IPS-NIHi7 (cell line): Measurements from ENCODE around the gene RAB40C.

ENCODE experiments used
- DNase-seq: peaks from one replicate; pipeline ENCODE4 v3.0.0; 2012; ENCODE audit warnings: mixed read lengths; ENCODE audit errors: extremely low spot score

RAB40C gene

DNA sequence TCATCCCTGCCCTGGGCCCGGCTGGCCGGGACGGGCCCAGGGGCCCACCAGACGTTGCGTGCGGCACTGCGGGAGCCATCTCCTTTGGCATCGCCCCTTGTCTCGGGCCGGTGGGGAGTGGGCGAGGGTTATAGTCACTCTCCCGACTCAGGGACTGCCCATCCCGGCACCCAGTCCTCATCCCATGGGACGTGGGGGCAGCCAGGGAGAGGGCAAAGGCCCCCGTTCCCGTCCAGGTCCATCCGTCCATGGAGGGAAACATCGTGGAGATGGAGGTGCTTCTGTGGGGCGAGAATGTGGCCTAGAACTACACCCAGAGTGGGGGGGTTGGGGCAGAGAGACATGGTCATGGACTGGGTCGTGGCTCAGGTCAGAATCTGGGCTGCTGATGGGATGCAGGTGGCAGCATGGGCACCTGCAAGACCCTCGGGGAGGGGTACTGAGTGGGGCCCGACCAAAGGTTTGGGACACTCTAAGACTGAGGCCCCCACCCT, 56.9 kb downstream of the RAB40C start:
- no peak for DNase-seq

DNA sequence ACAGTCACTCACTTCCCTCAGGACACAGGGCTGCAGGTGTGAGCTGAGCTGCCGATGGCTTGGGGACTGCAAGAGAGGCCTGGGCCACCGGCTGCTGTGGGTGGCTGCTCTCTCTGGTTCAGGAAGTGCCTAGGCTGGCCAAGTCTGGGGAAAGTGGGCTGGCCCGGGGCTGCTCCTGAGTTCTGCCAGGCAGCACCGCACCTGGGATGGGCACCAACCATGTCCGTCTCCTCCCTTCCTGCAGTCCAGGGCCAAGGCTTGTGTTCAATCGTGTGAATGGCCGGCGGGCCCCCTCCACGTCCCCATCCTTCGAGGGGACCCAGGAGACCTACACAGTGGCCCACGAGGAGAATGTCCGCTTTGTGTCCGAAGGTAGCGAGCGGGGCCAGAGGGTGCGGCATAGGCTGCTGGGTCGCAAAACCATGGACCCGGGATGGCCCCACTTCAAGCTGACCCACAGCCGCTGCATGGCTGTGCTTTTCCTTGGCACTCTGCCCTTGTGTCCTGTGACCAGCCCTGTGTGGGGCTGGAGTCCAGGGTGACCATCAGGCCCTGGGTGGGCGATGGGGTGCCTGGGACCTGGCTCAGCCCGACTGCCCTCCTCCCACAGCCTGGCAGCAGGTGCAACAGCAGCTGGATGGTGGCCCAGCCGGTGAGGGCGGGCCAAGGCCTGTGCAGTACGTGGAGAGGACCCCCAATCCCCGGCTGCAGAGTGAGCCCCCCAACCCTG, 57.5 kb downstream of the RAB40C start:
- no peak for DNase-seq

GRCh38 chr16:648071-648780, 58.4 kb downstream of the RAB40C start:
- peak; percentile 71 for DNase-seq

DNA sequence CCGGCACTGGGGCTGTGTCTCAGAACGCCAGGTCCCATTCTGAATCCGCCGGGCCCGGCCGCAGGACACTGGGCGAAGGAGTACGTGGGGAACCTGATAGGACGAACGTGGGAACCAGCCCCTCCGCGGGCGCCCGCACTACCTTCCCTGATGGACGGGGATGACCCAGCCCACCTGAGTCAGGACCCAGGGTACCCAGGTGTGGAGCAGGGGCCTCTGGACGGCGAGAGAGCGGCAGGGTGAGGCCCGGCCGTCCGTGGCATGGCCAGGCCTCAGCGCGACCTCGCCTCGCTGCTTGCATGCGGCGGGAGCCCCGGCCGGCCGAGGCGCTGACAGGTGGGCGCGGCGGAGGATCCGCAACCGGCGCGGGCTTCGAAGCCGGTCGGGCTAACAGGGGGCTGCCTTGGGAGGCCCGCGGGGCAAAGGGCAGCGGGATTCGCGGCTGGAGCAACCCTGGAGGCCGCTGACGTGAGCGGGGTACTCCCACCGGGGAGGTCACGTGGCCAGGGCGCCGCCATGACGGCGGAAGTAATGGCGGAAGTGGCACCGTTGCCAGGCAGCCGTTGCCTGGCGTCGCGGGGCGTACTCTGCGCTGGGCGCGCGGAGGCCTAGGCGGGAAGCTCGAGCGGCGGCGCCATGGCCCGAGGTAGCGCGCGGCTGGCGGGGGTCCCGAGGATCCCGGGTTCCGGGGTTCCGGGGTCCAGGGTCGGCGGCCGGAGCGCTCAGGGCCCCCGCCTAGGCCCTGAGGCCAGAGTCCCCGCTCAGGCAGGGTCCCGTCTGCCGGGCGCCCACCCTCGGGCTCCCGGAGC, 59.1 kb downstream of the RAB40C start, which contains the start of gene WDR90:
Gene WDR90, plus strand, starts transcription at position 585 of the 809 bp plus-strand sequence. Its CDS starts 52 bp downstream, at position 637.
- DNase-seq = peak; percentile 97

DNA sequence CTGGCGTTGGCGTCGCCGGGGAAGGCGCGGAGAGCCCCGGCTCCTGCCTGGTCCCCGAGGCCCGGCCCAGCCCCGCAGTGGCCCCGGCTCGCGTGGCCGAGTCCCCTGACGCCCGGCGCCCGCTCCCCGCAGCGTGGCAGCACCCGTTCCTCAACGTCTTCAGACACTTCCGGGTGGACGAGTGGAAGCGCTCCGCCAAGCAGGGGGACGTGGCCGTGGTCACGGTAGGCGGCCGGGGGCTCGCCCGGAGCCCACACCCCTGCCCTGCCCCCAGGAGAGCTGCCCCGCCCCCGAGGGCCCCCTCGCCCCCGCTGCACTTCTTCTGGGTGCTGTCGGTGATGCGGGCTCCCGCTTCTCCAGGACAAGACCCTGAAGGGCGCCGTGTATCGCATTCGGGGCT, 59.8 kb downstream of the RAB40C start:
- no peak for DNase-seq

- no peak for DNase-seq
Observed at GRCh38 chr16:651844-652243, 62.0 kb downstream of the RAB40C start.

DNA sequence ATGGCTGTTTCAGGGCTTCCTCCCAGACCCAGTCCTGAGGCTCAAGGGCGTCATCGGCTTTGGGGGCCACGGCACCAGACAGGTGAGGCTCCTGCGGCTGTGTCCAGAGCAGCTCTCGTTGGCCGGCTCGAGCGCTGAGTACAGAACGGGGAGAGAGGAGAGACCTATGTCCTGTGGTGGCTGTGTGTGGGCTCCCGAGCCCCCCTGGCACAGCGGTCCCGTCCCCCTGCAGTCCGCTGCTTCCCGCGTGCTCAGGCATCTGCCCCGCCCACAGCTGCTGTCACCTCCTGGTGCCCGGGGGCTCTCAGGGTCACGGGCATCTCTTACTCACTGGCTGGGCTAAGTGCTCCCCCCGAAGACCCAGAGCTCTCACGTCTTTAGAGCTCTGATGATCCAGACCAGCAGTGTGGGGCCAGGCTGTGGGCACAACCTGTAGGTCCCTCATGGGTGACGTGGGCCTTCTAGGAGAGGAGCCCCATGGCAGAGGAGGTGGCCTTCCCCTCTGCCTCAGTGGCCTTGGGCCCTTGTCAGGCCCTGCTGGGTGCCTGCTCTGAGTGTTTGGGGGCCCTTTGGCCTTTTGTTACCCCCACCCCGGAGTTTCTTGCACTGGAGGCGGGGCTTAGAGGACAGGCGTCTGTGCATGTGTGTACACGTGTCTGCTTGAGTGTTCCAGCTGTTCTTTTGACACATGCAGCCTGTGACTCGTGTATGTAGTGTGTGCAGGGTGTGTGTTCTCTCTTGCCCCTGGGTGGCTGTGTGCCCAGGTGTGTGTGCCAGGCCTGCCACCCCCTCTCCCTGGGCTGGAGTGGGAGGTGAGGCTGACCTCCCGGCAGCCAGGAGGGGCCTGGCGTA, 62.8 kb downstream of the RAB40C start:
- DNase-seq = no peak

DNA sequence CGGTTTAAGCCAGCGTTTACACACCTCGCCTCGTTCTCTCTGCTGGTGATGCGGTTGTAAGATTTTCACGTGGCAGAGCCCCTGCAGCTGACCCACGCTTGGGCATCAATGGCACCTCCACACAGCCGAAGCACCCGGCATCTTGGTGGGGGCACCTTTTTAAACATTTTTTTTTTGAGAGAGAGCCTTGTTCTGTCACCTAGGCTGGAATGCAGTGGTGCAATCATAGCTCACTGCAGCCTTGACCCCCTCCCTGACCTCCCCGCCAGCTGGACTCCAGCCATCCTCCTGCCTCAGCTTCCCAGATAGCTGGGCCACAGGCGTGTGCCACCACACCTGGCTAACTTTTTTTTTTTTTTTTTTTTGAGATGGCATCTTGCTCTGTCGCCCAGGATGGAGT, 64.2 kb downstream of the RAB40C start:
- DNase-seq = no peak

DNA sequence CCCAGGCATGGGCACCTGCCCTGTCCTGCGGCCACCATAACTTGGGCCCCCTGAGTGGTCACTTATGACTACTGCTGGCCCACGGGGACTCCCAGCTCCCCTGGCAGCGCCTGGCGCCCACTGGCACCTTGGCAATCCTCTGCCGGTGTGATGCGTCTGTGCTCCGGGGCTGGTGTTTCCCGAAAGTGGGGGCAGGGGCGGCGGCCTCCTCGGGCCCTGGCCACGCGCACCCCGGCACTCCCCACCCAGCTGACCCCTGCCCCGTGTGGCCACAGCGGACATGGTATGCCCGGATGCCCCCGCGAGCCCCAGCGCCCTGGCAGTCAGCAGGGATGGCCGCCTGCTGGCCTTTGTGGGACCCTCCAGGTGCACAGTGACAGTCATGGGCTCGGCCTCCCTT, 67.6 kb downstream of the RAB40C start:
- no peak for DNase-seq

DNA sequence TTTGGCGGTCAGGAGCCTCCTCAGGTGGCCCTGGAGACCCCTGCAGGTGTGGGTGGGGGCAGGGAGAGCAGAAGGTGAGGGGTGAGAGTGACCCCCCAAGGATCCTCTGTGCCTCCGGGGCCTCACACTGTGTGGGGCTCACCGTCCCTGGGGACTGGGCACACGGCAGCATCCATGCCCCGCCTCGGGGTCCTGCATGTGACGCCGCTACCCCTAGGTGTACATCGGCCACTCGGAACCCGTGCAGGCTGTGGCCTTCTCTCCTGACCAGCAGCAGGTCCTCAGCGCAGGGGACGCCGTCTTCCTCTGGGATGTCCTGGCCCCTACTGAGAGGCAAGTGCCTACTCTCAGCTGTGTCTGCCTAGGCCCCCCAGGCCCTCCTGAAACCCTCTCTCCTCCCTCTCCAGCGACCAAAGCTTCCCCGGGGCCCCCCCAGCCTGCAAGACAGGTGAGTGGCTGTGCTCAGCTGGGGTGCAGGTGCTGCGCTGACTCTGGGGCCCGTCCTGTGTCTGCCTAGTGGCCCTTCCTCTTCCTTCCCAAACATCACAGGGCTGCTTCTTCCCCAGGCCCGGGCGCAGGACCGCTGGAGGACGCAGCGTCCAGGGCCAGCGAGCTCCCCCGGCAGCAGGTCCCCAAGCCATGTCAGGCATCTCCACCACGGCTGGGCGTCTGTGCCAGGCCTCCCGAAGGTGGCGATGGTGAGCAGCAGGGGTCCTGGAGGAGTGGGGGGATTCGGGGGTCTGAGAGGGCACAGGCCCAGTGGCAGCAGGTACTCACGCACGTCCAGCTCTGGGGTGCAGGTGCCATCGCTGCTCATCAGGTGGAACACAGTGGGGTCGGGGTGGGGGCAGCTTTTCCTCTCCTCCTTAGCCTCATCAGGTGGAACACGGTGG, 69.1 kb downstream of the RAB40C start:
- no peak for DNase-seq

GRCh38 chr16:659618-660017, 69.8 kb downstream of the RAB40C start:
- no peak for DNase-seq

DNA sequence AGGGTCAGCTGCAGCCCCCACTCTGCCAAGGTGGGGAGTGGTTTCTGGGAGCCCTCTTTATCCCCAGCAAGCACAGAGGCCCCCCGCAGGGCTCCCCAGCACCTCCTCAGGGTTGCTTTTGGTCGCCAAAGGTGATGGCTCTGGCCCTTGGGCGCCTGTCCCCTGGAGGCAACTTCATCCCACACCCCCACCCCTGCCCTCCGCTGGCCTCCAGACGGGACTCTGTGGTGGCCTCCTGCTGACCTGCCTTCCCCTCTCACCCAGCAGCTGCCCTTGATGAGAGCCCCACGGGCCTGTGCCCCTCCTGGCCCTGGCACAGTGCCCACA, 70.2 kb downstream of the RAB40C start:
- DNase-seq = no peak

DNA sequence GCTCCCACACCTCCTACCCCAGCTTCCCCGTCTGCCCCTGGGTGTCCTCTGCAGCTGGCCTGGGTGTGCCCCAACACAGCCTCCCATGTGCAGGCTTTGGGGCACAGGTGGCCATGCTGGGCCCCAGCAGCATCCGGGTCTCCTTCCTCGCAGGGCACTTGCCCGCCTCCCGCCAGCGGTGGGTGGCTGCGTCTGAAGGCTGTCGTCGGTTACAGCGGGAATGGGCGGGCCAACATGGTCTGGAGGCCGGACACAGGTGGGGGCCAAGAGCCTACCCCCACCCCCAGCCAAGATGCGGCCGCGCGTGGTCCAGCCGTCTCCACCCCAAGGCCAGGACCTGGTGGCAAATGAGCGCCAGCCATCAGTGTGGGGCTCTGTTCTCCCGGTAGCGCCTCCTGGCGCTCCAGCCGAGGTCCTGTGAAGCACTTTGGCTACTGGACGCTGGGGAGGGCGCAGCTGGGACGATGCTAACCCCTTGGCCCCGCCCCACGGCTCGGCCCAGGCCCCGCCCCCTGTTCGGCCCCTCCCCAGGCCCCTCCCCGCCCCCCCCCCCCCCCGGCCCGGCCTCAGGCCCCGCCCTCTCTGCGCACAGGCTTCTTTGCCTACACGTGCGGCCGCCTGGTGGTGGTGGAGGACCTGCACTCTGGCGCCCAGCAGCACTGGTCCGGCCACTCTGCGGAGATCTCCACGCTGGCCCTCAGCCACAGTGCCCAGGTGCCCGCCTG, 70.8 kb downstream of the RAB40C start:
- peak; percentile 98 for DNase-seq

DNA sequence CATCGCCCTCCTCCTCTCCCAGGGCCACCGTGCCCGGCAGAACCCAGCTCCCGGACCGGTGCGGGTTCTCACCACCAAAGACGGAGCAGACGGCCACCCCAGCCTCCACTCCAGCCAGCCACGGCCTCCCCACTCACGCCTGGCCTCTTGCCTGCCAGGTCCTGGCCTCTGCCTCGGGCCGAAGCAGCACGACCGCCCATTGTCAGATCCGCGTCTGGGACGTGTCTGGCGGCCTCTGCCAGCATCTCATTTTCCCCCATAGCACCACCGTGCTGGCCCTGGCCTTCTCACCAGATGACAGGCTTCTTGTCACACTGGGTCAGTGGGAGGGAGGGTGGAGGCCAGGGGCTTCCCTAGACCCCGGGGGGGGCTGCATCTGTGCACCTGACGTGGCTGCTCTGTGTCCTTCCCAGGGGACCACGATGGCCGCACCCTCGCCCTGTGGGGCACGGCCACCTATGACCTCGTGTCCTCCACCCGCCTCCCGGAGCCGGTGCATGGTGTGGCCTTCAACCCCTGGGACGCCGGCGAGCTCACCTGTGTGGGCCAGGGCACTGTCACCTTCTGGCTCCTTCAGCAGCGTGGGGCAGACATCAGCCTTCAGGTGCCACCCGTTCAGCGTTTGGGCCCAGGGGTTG, 71.4 kb downstream of the RAB40C start:
- DNase-seq = no peak

GRCh38 chr16:662095-662494, 72.2 kb downstream of the RAB40C start:
- no peak for DNase-seq

DNA sequence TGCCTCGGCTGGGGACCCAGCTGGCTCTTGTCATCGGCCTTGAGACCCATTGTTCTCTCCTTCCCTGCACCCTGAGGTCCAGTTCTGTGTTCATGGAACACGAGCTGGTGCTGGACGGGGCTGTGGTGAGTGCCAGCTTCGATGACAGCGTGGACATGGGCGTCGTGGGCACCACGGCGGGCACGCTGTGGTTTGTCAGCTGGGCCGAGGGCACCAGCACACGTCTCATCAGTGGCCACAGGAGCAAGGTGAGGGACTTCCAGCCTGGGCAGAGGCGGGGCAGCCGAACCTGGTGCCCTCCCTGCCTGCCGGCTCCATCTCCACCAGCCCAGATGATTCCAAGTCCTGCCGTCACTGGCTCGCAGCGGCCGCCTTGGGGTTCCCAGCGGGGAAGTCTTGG, 72.7 kb downstream of the RAB40C start:
- DNase-seq = no peak

DNA sequence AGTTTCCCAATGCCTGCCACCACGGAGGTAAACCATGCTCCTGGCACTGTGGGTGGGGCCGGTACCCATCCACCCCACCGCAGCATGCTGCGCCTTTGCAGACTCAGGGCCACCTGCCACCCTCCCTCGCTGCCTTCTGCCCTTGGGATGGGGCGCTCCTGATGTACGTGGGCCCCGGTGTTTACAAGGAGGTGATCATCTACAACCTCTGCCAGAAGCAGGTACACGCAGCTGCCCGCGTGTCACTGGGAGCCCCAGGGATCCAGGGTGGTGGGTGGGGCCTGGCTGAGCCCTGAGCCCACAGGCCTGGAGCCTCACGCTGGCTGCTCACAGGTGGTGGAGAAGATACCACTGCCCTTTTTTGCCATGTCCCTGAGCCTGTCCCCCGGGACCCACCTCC, 76.7 kb downstream of the RAB40C start:
- DNase-seq = no peak

- no peak for DNase-seq
Observed at GRCh38 chr16:667113-667779, 77.4 kb downstream of the RAB40C start.
